Left ventricle myocardium inferior (tissue), 1 donor: ENCODE results near the gene TSPAN17. TPM values are rescaled to one million over a fixed set of nuclear protein-coding genes. Genes with fewer than 3 reads are reported as not detected.

Experiments
- DNase-seq: peaks from one replicate; pipeline ENCODE4 v3.0.0-alpha.2; 2020
- H3K27ac ChIP-seq: fragments of 200-600 bp; replicated peaks from 2 replicates; pipeline ENCODE4 v1.8.0; 2021
- H3K27me3 ChIP-seq: fragments of 200-600 bp; 2 replicates; pipeline ENCODE4 v1.8.0; 2021; ENCODE audit warnings: low read depth
- H3K36me3 ChIP-seq: fragments of 200-600 bp; 2 replicates; pipeline ENCODE4 v1.8.0; 2021
- H3K4me1 ChIP-seq: fragments of 200-600 bp; 2 replicates; pipeline ENCODE4 v1.8.0; 2021
- H3K4me3 ChIP-seq: fragments of 200-600 bp; 2 replicates; pipeline ENCODE4 v1.8.0; 2021; ENCODE audit warnings: mild to moderate bottlenecking, moderate library complexity
- H3K9me3 ChIP-seq: fragments of 200-600 bp; replicated peaks from 2 replicates; pipeline ENCODE4 v1.8.0; 2021
- intact Hi-C: fragments of 100-400 bp; cut with micrococcal nuclease; formaldehyde crosslinking; loops from one replicate; pipeline ENCODE4 v1.11.0; 2022
- total RNA-seq: library from RNA; stranded (reverse); fragmentation: NEBNext Ultra II Directional; extraction: Animal tissue kit (Norgen Biotek cat#: 25700); gene quantifications from one replicate; pipeline ENCODE4 v1.2.1, GENCODE V29; 2021
- TF ChIP-seq, protein P1 (sequence below): fragments of 200-600 bp; IDR thresholded peaks from 2 replicates; pipeline ENCODE4 v1.8.0; 2021; ENCODE audit warnings: antibody characterized with exemption, mild to moderate bottlenecking, borderline replicate concordance
- donor health status: DM: no; HTN: yes; CAD: no; lungs with severe emphysema.

The TSPAN17 gene
- total RNA-seq, 1 donor from 2014 or later: 31.0 TPM

- peaks cover 60% of the 10 kb centered on the region for H3K27me3 ChIP-seq
- DNase-seq: peak; percentile 40
- H3K9me3 ChIP-seq: peaks cover 2% of the 10 kb centered on the region
- peak overlapping the region; percentile 29 for H3K4me3 ChIP-seq
- peaks cover 54% of the 10 kb centered on the region for H3K4me1 ChIP-seq
- TF ChIP-seq, protein P1, sequence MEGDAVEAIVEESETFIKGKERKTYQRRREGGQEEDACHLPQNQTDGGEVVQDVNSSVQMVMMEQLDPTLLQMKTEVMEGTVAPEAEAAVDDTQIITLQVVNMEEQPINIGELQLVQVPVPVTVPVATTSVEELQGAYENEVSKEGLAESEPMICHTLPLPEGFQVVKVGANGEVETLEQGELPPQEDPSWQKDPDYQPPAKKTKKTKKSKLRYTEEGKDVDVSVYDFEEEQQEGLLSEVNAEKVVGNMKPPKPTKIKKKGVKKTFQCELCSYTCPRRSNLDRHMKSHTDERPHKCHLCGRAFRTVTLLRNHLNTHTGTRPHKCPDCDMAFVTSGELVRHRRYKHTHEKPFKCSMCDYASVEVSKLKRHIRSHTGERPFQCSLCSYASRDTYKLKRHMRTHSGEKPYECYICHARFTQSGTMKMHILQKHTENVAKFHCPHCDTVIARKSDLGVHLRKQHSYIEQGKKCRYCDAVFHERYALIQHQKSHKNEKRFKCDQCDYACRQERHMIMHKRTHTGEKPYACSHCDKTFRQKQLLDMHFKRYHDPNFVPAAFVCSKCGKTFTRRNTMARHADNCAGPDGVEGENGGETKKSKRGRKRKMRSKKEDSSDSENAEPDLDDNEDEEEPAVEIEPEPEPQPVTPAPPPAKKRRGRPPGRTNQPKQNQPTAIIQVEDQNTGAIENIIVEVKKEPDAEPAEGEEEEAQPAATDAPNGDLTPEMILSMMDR: no peak
- H3K27ac ChIP-seq: no peak overlapping the region
- no peaks in the 10 kb centered on the region for H3K36me3 ChIP-seq
- intact Hi-C loops: no loop called here
Observed at GRCh38 chr5:176679365-176680225, 32.3 kb downstream of the TSPAN17 start.

DNA sequence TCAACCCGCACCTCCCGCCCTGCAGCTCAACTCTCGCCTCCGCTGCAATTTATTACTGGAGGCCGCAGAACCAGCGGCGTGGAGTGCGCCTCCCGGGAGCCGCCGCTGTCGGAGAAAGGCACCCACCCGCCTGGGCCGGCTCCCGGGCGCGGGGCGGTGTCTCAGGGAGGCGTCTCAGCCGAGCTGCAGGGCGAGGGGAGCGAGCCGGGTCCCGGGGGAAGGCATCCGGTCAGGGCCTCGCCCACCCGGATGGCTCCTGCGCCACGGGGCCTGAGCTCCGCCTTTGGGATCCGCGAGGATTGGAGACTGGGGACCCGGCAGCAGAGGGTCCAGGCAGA lies 32.9 kb downstream of the TSPAN17 start:
- no peak for DNase-seq
- intact Hi-C loops: no loop called here
- peaks cover 64% of the 10 kb centered on the region for H3K27me3 ChIP-seq

GRCh38 chr5:176682016-176682531 lies 34.8 kb downstream of the TSPAN17 start:
- intact Hi-C loops: no loop called here
- DNase-seq: no peak
- H3K36me3 ChIP-seq: no peaks in the 10 kb centered on the region
- H3K27ac ChIP-seq: no peak overlapping the region
- peaks cover 35% of the 10 kb centered on the region for H3K4me1 ChIP-seq
- TF ChIP-seq, protein P1: no peak
- H3K27me3 ChIP-seq: peaks cover 64% of the 10 kb centered on the region
- peaks cover 15% of the 10 kb centered on the region for H3K9me3 ChIP-seq
- H3K4me3 ChIP-seq: no peak overlapping the region

More for the DNA sequence above, 32.9 kb downstream of the TSPAN17 start:
- Histone ChIP-seq H3K9me3 (peaks cover 8% of the 10 kb centered on the region), H3K27ac (no peak overlapping the region), H3K36me3 (no peaks in the 10 kb centered on the region), H3K4me3 (peak overlapping the region; percentile 29), H3K4me1 (peaks cover 53% of the 10 kb centered on the region)
- TF ChIP-seq, protein P1: no peak

DNA sequence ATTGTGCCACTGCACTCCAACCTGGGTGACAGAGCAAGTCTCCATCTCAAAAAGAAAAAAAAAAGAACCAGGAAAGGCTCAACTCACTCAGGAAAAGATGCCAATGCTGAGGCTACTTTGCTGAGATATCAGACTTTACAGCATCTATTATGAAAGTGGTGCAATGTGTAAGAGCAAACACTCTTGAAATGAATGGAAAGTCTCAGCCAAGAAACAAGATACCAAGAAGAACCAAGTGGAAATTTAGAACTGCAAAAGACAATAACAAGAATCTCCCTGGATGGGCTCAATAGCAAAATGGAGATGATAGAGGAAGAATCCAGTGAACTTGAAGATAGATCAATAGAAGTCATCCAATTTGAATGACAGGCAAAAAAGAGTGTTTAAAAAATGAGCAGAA lies 37.7 kb downstream of the TSPAN17 start:
- H3K4me3 ChIP-seq: no peak overlapping the region
- H3K27ac ChIP-seq: no peak overlapping the region
- peaks cover 5% of the 10 kb centered on the region for H3K4me1 ChIP-seq
- peaks cover 61% of the 10 kb centered on the region for H3K27me3 ChIP-seq
- DNase-seq: no peak
- H3K9me3 ChIP-seq: peaks cover 15% of the 10 kb centered on the region
- intact Hi-C loops: no loop called here
- no peaks in the 10 kb centered on the region for H3K36me3 ChIP-seq
- TF ChIP-seq, protein P1: no peak

DNA sequence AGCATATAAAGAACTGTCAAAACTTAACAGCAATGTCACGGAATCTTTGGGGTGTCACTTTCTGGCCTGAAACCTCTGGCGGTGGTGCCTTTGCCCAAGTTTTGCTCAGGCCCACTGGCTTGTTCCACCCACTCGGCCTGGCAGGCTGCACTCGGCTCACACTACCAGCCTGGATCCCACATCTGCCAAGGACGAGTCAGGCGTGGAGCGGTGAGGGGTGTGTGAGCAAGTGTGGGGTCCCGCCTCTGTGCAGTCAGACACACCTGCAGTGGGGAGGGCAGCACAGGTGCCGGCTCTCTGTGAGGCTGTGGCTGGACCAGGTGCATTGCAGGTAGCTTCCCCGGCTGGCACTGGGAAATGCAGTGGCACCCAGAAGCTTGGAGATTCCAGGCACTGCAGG lies 40.0 kb downstream of the TSPAN17 start:
- TF ChIP-seq, protein P1: no peak

More for the DNA sequence above, 40.0 kb downstream of the TSPAN17 start:
- Histone ChIP-seq H3K4me3 (no peak overlapping the region), H3K36me3 (no peaks in the 10 kb centered on the region), H3K27ac (no peak overlapping the region), H3K27me3 (peaks cover 61% of the 10 kb centered on the region), H3K9me3 (peaks cover 18% of the 10 kb centered on the region), H3K4me1 (no peaks in the 10 kb centered on the region)
- intact Hi-C loops: no loop called here
- no peak for DNase-seq
